GM23338 (cell line): Measurements from ENCODE around the gene ALDH3A2. TPM values are rescaled to one million over a fixed set of nuclear protein-coding genes. Genes with fewer than 3 reads are reported as not detected.

ENCODE experiments used
- ATAC-seq: fragments of 200-7000 bp; cut with Tn5 transposase; 3 replicates; pipeline ENCODE4 v1.9.1; 2020
- DNase-seq: peaks from one replicate; pipeline ENCODE4 v3.0.0-alpha.2; 2015; ENCODE audit warnings: low spot score
- H2AFZ ChIP-seq: fragments of 200-600 bp; sonication (generic); 2 replicates; pipeline ENCODE4 v1.8.0; 2016; ENCODE audit warnings: antibody characterized with exemption, mild to moderate bottlenecking, moderate library complexity
- H3F3A ChIP-seq: fragments of 200-600 bp; sonication (generic); replicated peaks from 2 replicates; pipeline ENCODE4 v1.8.0; 2017; ENCODE audit warnings: antibody characterized with exemption, mixed run types, low read depth
- H3K27ac ChIP-seq: fragments of 200-600 bp; sonication (generic); 2 replicates; pipeline ENCODE4 v1.6.1; 2016; ENCODE audit warnings: low read depth
- H3K27me3 ChIP-seq: fragments of 200-600 bp; sonication (generic); 2 replicates; pipeline ENCODE4 v1.8.0; 2016; ENCODE audit warnings: mild to moderate bottlenecking, mixed run types, moderate library complexity; ENCODE audit not compliant: insufficient read depth
- H3K36me3 ChIP-seq: fragments of 200-600 bp; sonication (generic); 2 replicates; pipeline ENCODE4 v1.8.0; 2016; ENCODE audit warnings: mild to moderate bottlenecking; ENCODE audit not compliant: insufficient read depth
- H3K4me1 ChIP-seq: fragments of 200-600 bp; sonication (generic); 2 replicates; pipeline ENCODE4 v1.8.0; 2016; ENCODE audit warnings: mild to moderate bottlenecking, moderate library complexity; ENCODE audit not compliant: insufficient read depth
- H3K4me2 ChIP-seq: fragments of 200-600 bp; sonication (generic); 2 replicates; pipeline ENCODE4 v1.7.1; 2017; ENCODE audit warnings: mixed run types
- H3K4me3 ChIP-seq: fragments of 200-600 bp; sonication (generic); 2 replicates; pipeline ENCODE4 v1.6.1; 2016; ENCODE audit warnings: mixed run types
- H3K79me2 ChIP-seq: fragments of 200-600 bp; sonication (generic); replicated peaks from 2 replicates; pipeline ENCODE4 v1.8.0; 2017; ENCODE audit warnings: mild to moderate bottlenecking; ENCODE audit not compliant: insufficient read depth
- H3K9me2 ChIP-seq: fragments of 200-600 bp; sonication (generic); 2 replicates; pipeline ENCODE4 v1.8.0; 2017; ENCODE audit not compliant: insufficient read depth
- H4K20me1 ChIP-seq: fragments of 200-600 bp; sonication (generic); replicated peaks from 2 replicates; pipeline ENCODE4 v1.8.0; 2017; ENCODE audit warnings: mild to moderate bottlenecking; ENCODE audit not compliant: insufficient read depth
- H3K27ac Mint-ChIP-seq: 2 replicates; pipeline ENCODE4 v1.8.0; 2020; ENCODE audit warnings: inconsistent platforms, mild to moderate bottlenecking, moderate library complexity, mixed read lengths
- H3K27me3 Mint-ChIP-seq: 3 replicates; pipeline ENCODE4 v1.8.0; 2022; ENCODE audit warnings: low read depth, mild to moderate bottlenecking, moderate library complexity, mixed read lengths, inconsistent platforms; ENCODE audit not compliant: insufficient read depth, poor library complexity
- H3K36me3 Mint-ChIP-seq: 3 replicates; pipeline ENCODE4 v1.8.0; 2021; ENCODE audit warnings: low read depth, mild to moderate bottlenecking, inconsistent platforms, moderate library complexity, mixed read lengths
- H3K4me1 Mint-ChIP-seq: 3 replicates; pipeline ENCODE4 v1.8.0; 2020; ENCODE audit warnings: mild to moderate bottlenecking, inconsistent platforms, mixed read lengths
- H3K4me3 Mint-ChIP-seq: 3 replicates; pipeline ENCODE4 v1.8.0; 2021; ENCODE audit warnings: moderate library complexity, mild to moderate bottlenecking, inconsistent platforms, mixed read lengths
- H3K9me3 Mint-ChIP-seq: 3 replicates; pipeline ENCODE4 v1.8.0; 2020; ENCODE audit warnings: moderate library complexity, mild to moderate bottlenecking, inconsistent platforms, mixed read lengths
- CREB1 ChIP-seq: fragments of 250-450 bp; sonication (Bioruptor Pico); IDR thresholded peaks from 2 replicates; pipeline ENCODE4 v1.5.0; 2020; ENCODE audit warnings: low read depth, mild to moderate bottlenecking, moderate library complexity
- NANOG ChIP-seq: IDR thresholded peaks from 2 replicates; pipeline ENCODE4 v1.6.1; 2016; ENCODE audit warnings: antibody characterized with exemption, borderline replicate concordance
- ZNF331 ChIP-seq: fragments of 250-450 bp; sonication (Bioruptor Pico); IDR thresholded peaks from 2 replicates; pipeline ENCODE4 v1.5.0; 2020; ENCODE audit warnings: low read depth, mild to moderate bottlenecking, moderate library complexity
- ZNF462 ChIP-seq: fragments of 250-450 bp; sonication (Bioruptor Pico); IDR thresholded peaks from 2 replicates; pipeline ENCODE4 v1.5.0; 2020; ENCODE audit warnings: mild to moderate bottlenecking, moderate library complexity
- polyA plus RNA-seq: library from polyadenylated mRNA; unstranded; fragments of >200 nt; fragmentation: Nextera tagmentation; extraction: Ambion mirVana; gene quantifications from 2 replicates; pipeline ENCODE4 v1.2.1, GENCODE V29; 2016
- total RNA-seq: library from RNA; depleted of rRNA; stranded (reverse); fragments of >200 nt; shearing (Covaris generic); gene quantifications from 2 replicates; pipeline ENCODE4 v1.2.3, GENCODE V29; 2014
- TF ChIP-seq, protein P1 (sequence below): IDR thresholded peaks from 2 replicates; pipeline ENCODE4 v1.6.1; 2016; ENCODE audit warnings: antibody characterized with exemption

Gene ALDH3A2
- total and polyA plus RNA-seq, 2 experiments from 2014 or later = 31.3 to 159 TPM

DNA sequence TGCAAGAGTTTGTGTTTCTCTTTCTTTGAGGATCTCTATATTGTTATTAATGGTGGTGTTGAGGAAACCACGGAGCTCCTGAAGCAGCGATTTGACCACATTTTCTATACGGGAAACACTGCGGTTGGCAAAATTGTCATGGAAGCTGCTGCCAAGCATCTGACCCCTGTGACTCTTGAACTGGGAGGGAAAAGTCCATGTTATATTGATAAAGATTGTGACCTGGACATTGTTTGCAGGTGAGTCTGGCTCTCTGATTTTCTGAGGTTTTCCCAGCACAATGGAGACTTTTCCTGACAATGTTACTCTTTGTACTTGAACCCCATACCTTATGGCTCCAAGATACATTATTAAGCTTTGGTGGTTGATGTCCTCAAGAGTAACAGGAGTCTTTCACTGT, 7.8 kb downstream of the ALDH3A2 start:
- peaks cover 7% of the 10 kb centered on the region; the same call in 2 of the 3 replicates for H3K4me1 Mint-ChIP-seq
- Histone ChIP-seq H4K20me1 (no peaks in the 10 kb centered on the region; the same call in 1 of the 2 replicates), H3F3A (no peaks in the 10 kb centered on the region), H3K4me1 (no peaks in the 10 kb centered on the region), H3K4me3 (no peak overlapping the region), H3K36me3 (peaks cover 25% of the 10 kb centered on the region), H2AFZ (no peak overlapping the region), H3K4me2 (no peak overlapping the region), H3K9me2 (0 out of 2 replicates have a peak, but pooled peaks cover 4% of the 10 kb centered on the region), H3K27ac (no peak overlapping the region), H3K79me2 (peaks cover 43% of the 10 kb centered on the region), H3K27me3 (no peaks in the 10 kb centered on the region)
- ATAC-seq = no peak
- TF ChIP-seq NANOG (no peak), ZNF462 (CRISPR knock-in tag) (no peak), ZNF331 (CRISPR knock-in tag) (no peak)
- H3K27me3 Mint-ChIP-seq = peaks cover 8% of the 10 kb centered on the region
- H3K36me3 Mint-ChIP-seq = peaks cover 64% of the 10 kb centered on the region
- H3K27ac Mint-ChIP-seq = no peak overlapping the region
- no peak overlapping the region for H3K4me3 Mint-ChIP-seq
- H3K9me3 Mint-ChIP-seq = peaks cover 31% of the 10 kb centered on the region
- DNase-seq = no peak

DNA sequence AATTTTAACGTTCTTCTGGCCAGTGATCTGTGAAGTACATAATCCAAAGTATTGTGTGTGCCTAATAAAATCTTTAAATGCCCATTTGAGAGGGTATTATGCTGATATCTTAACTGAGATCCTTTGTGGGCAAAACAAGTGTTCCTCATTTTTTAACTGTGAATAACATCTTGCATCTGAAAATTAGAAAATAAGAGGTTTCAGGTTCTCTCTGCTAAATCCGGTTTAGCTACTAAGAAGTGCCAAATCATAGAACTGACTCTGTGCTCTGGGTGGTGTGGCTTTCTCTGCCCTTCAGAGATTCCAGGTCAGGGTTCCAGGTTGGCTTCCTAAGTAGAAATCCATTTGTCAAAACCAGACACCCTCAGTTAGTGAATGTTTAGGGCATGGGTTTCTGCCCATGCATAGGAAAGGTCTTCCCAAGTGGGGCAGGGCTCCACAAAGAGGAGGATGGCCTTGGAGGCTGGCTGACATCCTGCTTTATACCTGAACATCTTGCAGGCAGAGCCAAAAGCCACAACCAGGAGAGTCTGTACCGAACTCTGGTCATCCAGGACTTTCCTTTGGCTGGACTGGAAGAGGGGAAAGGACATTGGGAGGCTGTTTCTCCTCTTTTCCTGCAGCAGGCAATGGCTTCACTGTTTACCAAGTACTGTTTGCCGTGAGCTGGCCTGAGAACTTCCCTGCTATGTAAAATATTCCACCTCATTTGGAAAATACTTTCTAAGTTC, 8.5 kb downstream of the ALDH3A2 start:
- DNase-seq (no peak), ATAC-seq (no peak)
- Mint-ChIP-seq H3K9me3 (peaks cover 29% of the 10 kb centered on the region), H3K27me3 (peaks cover 6% of the 10 kb centered on the region), H3K4me3 (no peak overlapping the region), H3K27ac (no peak overlapping the region), H3K4me1 (peaks cover under 1% of the 10 kb centered on the region; the same call in 2 of the 3 replicates), H3K36me3 (peaks cover 59% of the 10 kb centered on the region)
- H3F3A ChIP-seq = no peaks in the 10 kb centered on the region
- no peaks in the 10 kb centered on the region; the same call in none of the 2 replicates for H4K20me1 ChIP-seq
- H3K4me3 ChIP-seq = no peak overlapping the region
- peaks cover 25% of the 10 kb centered on the region for H3K36me3 ChIP-seq
- H3K27me3 ChIP-seq = no peaks in the 10 kb centered on the region
- H3K4me1 ChIP-seq = no peaks in the 10 kb centered on the region
- no peak overlapping the region for H3K4me2 ChIP-seq
- 0 out of 2 replicates have a peak, but pooled peaks cover 4% of the 10 kb centered on the region for H3K9me2 ChIP-seq
- no peak overlapping the region for H3K27ac ChIP-seq
- no peak overlapping the region for H2AFZ ChIP-seq
- H3K79me2 ChIP-seq = peaks cover 40% of the 10 kb centered on the region
- TF ChIP-seq, protein P1, sequence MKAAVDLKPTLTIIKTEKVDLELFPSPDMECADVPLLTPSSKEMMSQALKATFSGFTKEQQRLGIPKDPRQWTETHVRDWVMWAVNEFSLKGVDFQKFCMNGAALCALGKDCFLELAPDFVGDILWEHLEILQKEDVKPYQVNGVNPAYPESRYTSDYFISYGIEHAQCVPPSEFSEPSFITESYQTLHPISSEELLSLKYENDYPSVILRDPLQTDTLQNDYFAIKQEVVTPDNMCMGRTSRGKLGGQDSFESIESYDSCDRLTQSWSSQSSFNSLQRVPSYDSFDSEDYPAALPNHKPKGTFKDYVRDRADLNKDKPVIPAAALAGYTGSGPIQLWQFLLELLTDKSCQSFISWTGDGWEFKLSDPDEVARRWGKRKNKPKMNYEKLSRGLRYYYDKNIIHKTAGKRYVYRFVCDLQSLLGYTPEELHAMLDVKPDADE = no peak
- no peak for TF ChIP-seq CREB1 (CRISPR knock-in tag)
